GM18951 (cell line): ENCODE measurements around the gene RALGPS1.

Source experiments
- POLR2A ChIP-seq: IDR thresholded peaks from 4 replicates; pipeline ENCODE4 v1.6.1; 2011; ENCODE audit warnings: mild to moderate bottlenecking; ENCODE audit not compliant: insufficient read length, insufficient read depth; ENCODE audit errors: extremely low read depth
- in situ Hi-C: fragments of 300-500 bp; cut with MboI; formaldehyde crosslinking; loops from one replicate; pipeline ENCODE4 v1.12.0; 2022; ENCODE audit warnings: low sequenced_read_pairs, mixed read lengths, inconsistent platforms; ENCODE audit not compliant: unreplicated experiment

Gene RALGPS1

GRCh38 chr9:127194881-127195713 lies 280.5 kb downstream of the RALGPS1 start:
- in situ Hi-C loops: no loop called here
- TF ChIP-seq POLR2A: no peak

GRCh38 chr9:127195976-127196825 lies 281.6 kb downstream of the RALGPS1 start:
- in situ Hi-C loops: no loop called here
- TF ChIP-seq POLR2A: no peak

- TF ChIP-seq POLR2A: no peak
- in situ Hi-C loops: no loop called here
Measured at GRCh38 chr9:127196826-127197145, 282.2 kb downstream of the RALGPS1 start.

- in situ Hi-C loops: no loop called here
- TF ChIP-seq POLR2A: no peak
Measured at GRCh38 chr9:127197186-127197860, 282.7 kb downstream of the RALGPS1 start.

- TF ChIP-seq POLR2A: no peak
Measured at GRCh38 chr9:127197861-127198430, 283.4 kb downstream of the RALGPS1 start.

GRCh38 chr9:127198587-127198986 lies 284.0 kb downstream of the RALGPS1 start:
- TF ChIP-seq POLR2A: no peak
- in situ Hi-C loops: no loop called here

More at GRCh38 chr9:127197861-127198430, 283.4 kb downstream of the RALGPS1 start:
- in situ Hi-C loops: no loop called here

GRCh38 chr9:127199001-127199791 lies 284.6 kb downstream of the RALGPS1 start:
- in situ Hi-C loops: no loop called here
- no peak for TF ChIP-seq POLR2A

GRCh38 chr9:127200106-127200862 lies 285.7 kb downstream of the RALGPS1 start:
- TF ChIP-seq POLR2A: no peak
- in situ Hi-C loops: loop anchor here (5.0 kb wide), 1 partner anchor 258 kb away; no protein-coding TSS in a partner anchor

- TF ChIP-seq POLR2A: no peak
- in situ Hi-C loops: loop anchor here (5.0 kb wide), 1 partner anchor 259 kb away; no protein-coding TSS in a partner anchor
Measured at GRCh38 chr9:127201071-127201541, 286.5 kb downstream of the RALGPS1 start.

- no peak for TF ChIP-seq POLR2A
- in situ Hi-C loops: loop anchor here (5.0 kb wide), 1 partner anchor 259 kb away; no protein-coding TSS in a partner anchor
Measured at GRCh38 chr9:127201731-127202130, 287.1 kb downstream of the RALGPS1 start.

- in situ Hi-C loops: loop anchor here (5.0 kb wide), 1 partner anchor 260 kb away; no protein-coding TSS in a partner anchor
- TF ChIP-seq POLR2A: no peak
Measured at GRCh38 chr9:127202461-127203169, 288.0 kb downstream of the RALGPS1 start.
